Activated CD4-positive, alpha-beta memory T cell treated with anti-CD3 and anti-CD28 coated beads for 36 hours (primary cell): ENCODE results near the gene RCSD1. TPM values are rescaled to one million over a fixed set of nuclear protein-coding genes. Genes with fewer than 3 reads are reported as not detected.
"Not testable (repeated sequence)": the region's sequence is repeated elsewhere in the genome, so short reads cannot be mapped to it uniquely, and the experiment has no call there.

ENCODE experiments used
- CTCF ChIA-PET: fragments of 350-600 bp; sonication (Branson Sonifier 250); formaldehyde crosslinking; loops from one replicate; lab custom pipeline; 2021; ENCODE audit warnings: antibody characterized with exemption, inconsistent platforms; lab: Charles Lee
- POLR2A ChIA-PET: fragments of 350-600 bp; sonication (Branson Sonifier 250); formaldehyde crosslinking; loops from one replicate; lab custom pipeline; 2021; ENCODE audit warnings: antibody characterized with exemption; lab: Charles Lee
- DNase-seq: peaks from one replicate; pipeline ENCODE4 v3.0.0-alpha.2; 2020
- H3K27ac Mint-ChIP-seq: one replicate; pipeline ENCODE4 v1.8.0; 2021; ENCODE audit warnings: mixed read lengths
- H3K27me3 Mint-ChIP-seq: one replicate; pipeline ENCODE4 v1.8.0; 2021; ENCODE audit warnings: mixed read lengths
- H3K36me3 Mint-ChIP-seq: one replicate; pipeline ENCODE4 v1.8.0; 2021; ENCODE audit warnings: mixed read lengths
- H3K4me1 Mint-ChIP-seq: one replicate; pipeline ENCODE4 v1.8.0; 2021; ENCODE audit warnings: low read depth, mixed read lengths
- H3K4me3 Mint-ChIP-seq: one replicate; pipeline ENCODE4 v1.8.0; 2021; ENCODE audit warnings: mild to moderate bottlenecking, mixed read lengths
- H3K9me3 Mint-ChIP-seq: one replicate; pipeline ENCODE4 v1.8.0; 2021; ENCODE audit warnings: mixed read lengths
- intact Hi-C: fragments of 100-400 bp; cut with micrococcal nuclease; formaldehyde crosslinking; loops from one replicate; pipeline ENCODE4 v1.15.1; 2023
- total RNA-seq, 2 experiments: library from RNA; stranded (reverse); gene quantifications; one replicate each; pipeline ENCODE4 v1.2.3, GENCODE V29; 2021

The RCSD1 gene
- total RNA-seq, 2 experiments from 2014 or later, result 61.7 to 65.8 TPM

DNA sequence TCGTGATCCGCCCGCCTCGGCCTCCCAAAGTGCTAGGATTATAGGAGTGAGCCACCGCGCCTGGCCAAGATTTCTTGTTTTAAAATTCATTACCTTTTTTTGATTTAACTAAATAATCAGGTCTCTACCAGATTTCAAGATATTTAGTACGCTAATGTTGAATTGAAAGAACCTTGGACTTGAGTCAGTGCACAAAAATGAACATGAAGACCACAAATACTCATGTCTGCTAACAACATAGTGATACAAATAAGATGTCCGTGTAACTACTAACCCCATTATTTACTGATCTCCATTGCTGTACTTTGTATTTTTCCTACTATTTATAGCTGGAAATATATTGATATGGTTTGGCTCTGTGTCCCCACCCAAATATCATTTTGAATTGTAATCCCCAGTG, 108.1 kb downstream of the RCSD1 start:
- DNase-seq, result no peak
- Mint-ChIP-seq H3K27me3 (no peaks in the 10 kb centered on the region), H3K36me3 (no peaks in the 10 kb centered on the region), H3K27ac (no peak overlapping the region), H3K9me3 (no peaks in the 10 kb centered on the region), H3K4me3 (no peak overlapping the region), H3K4me1 (no peaks in the 10 kb centered on the region)
- intact Hi-C loops, result no loop called here
- CTCF ChIA-PET, result no interaction called here
- POLR2A ChIA-PET, result no interaction called here

DNA sequence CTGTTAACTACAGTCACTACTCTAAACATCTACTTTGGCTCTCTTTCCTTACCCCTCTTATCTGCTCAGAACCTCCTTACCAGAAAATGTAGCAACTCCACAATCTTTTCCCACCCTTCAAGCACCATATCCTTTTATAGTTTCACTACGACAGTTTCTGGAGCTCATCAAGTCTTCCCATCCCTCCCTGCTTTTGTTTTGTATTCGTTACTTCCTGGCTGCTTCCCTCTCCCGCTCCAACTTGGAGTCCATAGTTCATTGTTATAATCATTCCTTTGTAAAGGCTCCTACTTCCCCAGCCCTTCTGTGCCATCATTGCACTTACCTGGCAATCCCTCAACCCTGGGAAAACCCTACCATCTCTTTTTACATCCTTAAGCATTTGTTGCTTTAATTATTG, 109.7 kb downstream of the RCSD1 start:
- ChIA-PET POLR2A (no interaction called here), CTCF (interaction anchor here (0.6 to 1.0 kb wide), 2 partner anchors 9 to 550 kb away, joined by 3 read pairs; no protein-coding TSS in a partner anchor)
- Mint-ChIP-seq H3K4me1 (no peaks in the 10 kb centered on the region), H3K4me3 (no peak overlapping the region), H3K36me3 (no peaks in the 10 kb centered on the region), H3K9me3 (no peaks in the 10 kb centered on the region), H3K27ac (no peak overlapping the region), H3K27me3 (no peaks in the 10 kb centered on the region)
- no peak for DNase-seq
- intact Hi-C loops, result no loop called here

DNA sequence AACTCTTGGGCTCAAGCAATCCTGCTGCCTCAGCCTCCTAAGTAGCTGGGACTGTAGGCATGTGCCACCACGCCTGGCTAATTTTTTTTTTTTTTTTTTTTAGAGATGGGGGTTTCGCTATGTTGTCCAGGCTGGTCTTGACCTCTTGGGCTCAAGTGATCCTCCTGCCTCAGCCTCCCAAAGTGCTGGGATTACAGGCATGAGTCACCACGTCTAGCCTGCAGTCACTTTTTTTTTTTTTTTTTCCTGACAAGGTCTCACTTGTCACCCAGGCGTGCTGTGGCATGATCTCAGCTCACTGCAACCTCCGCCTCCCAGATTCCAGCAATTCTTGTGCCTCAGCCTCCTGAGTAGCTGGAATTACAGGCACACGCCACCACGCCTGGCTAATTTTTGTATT, 111.1 kb downstream of the RCSD1 start:
- H3K36me3 Mint-ChIP-seq, CTCF ChIA-PET: not testable (repeated sequence)

DNA sequence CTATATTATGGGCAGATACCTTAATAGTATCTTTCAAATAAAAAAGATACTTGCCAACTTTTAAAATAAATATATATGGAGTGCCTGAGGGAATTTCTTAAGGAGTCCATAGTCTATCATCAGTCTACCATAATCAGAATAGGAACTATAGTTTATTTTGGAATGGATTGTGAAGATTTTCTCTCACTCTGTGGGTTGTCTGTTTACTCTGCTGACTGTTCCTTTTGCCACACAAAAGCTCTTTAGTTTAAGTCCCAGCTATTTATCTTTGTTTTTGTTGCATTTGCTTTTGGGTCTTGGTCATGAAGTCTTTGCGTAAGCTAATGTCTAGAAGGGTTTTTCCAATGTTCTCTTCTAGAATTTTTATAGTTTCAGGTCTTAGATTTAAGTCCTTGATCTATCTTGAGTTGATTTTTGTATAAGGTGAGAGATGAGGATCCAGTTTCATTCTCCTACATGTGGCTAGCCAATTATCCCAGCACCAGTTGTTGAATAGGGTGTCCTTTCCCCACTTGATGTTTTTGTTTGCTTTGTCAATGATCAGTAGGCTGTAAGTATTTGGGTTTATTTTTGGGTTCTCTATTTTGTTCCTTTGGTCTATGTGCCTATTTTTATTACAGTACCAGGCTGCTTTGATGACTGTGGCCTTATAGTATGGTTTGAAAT, 112.5 kb downstream of the RCSD1 start:
- CTCF ChIA-PET, H3K27me3 Mint-ChIP-seq, DNase-seq, H3K27ac Mint-ChIP-seq, intact Hi-C loops, H3K36me3 Mint-ChIP-seq, H3K4me3 Mint-ChIP-seq, H3K9me3 Mint-ChIP-seq, H3K4me1 Mint-ChIP-seq, POLR2A ChIA-PET: not testable (repeated sequence)

More for the DNA sequence above, 111.1 kb downstream of the RCSD1 start:
- intact Hi-C loops, H3K4me3 Mint-ChIP-seq, H3K4me1 Mint-ChIP-seq, H3K9me3 Mint-ChIP-seq, POLR2A ChIA-PET, H3K27me3 Mint-ChIP-seq, H3K27ac Mint-ChIP-seq, DNase-seq: not testable (repeated sequence)

DNA sequence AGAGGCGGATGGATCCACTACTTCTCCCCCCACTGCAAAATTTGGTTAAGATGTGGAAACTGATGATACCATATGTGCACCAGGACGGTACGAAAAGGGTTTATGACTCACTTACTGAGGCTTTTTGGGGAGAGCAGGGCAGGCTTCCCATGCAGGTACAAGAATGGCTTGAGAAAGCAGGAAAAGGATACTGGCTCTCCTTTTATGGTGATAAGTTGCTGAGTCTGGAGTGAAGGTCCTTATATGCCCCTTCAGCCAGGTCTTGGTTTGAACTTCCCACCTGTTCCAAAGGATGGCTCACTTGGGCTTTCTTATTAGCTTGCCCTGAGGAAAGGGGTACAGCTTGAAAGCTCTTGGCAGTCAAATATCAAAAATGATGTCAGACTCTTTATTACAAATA, 114.9 kb downstream of the RCSD1 start:
- CTCF ChIA-PET, result no interaction called here
- no peak overlapping the region for H3K4me3 Mint-ChIP-seq
- no peaks in the 10 kb centered on the region for H3K36me3 Mint-ChIP-seq
- intact Hi-C loops, result no loop called here
- DNase-seq, result no peak
- H3K9me3 Mint-ChIP-seq, result no peaks in the 10 kb centered on the region
- H3K27ac Mint-ChIP-seq, result no peak overlapping the region
- POLR2A ChIA-PET, result no interaction called here
- H3K4me1 Mint-ChIP-seq, result no peaks in the 10 kb centered on the region
- no peaks in the 10 kb centered on the region for H3K27me3 Mint-ChIP-seq

DNA sequence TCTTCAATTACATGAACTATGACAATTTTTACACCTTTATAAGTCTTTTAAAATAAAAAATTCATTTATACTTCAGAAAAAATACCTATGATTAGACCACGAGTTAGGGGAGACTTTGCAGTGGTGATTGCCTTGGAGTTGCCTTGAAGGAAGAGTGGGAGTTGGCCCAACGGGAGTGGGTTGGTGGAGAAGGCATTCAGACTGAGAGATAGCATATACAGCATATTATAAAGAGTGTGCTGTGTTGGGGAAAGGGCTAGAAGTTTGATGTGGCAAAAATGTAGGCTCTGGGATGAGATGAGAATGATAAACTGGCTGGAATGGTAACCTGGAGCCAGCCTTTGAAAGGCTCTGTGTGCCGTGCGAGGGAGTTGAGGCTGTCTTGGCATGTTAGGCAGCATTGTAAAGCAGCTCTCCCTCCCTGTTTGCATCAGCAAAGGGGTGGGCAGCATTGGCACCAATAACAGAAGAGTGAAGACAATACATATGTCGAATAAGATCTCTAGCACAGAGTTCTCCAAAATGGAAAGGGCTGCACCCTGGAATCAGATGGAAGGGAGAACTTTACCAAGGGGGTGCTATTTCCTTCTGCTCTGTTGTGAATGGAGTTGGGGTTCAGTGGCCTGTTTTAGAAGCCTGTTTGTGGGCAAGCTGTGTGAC, 116.1 kb downstream of the RCSD1 start:
- intact Hi-C loops, result no loop called here
- Mint-ChIP-seq H3K27ac (no peak overlapping the region), H3K4me1 (no peaks in the 10 kb centered on the region), H3K4me3 (no peak overlapping the region), H3K9me3 (no peaks in the 10 kb centered on the region), H3K36me3 (no peaks in the 10 kb centered on the region), H3K27me3 (no peaks in the 10 kb centered on the region)
- no peak for DNase-seq
- ChIA-PET POLR2A (no interaction called here), CTCF (no interaction called here)

DNA sequence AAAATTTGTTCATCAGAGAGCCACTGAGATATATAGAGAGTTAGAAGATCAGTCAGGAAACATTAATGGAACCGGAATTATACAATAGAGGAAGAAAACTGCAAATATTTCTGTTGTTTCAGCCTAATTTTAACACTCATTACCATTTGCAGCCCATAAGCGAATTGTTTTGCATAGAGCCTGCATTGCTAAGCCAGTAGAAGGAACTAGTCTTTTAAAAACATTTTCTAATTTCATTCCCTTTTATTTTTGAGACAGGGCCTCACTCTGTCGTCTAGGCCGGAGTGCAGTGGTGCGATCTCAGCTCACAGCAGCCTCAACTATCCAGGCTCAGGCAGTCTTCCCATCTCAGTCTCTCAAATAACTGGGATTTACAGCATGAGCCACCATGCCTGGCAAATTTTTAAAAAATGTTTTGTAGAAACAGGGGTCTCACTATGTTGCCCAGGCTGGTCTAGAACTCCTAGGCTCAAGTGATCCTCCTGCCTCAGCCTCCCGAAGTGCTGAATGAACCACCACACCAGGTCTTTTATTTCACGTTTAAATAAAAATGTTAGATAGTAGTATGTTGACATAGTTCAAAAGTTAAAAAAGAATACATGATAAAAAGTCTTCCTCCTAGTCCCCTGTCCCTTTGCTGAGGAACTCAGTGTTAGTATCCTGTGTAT, 117.1 kb downstream of the RCSD1 start:
- no peak overlapping the region for H3K27ac Mint-ChIP-seq
- intact Hi-C loops, result no loop called here
- H3K4me3 Mint-ChIP-seq, result no peak overlapping the region
- ChIA-PET CTCF (no interaction called here), POLR2A (no interaction called here)
- no peaks in the 10 kb centered on the region for H3K36me3 Mint-ChIP-seq
- no peaks in the 10 kb centered on the region for H3K9me3 Mint-ChIP-seq
- H3K27me3 Mint-ChIP-seq, result no peaks in the 10 kb centered on the region
- peaks cover 4% of the 10 kb centered on the region for H3K4me1 Mint-ChIP-seq
- DNase-seq, result no peak

DNA sequence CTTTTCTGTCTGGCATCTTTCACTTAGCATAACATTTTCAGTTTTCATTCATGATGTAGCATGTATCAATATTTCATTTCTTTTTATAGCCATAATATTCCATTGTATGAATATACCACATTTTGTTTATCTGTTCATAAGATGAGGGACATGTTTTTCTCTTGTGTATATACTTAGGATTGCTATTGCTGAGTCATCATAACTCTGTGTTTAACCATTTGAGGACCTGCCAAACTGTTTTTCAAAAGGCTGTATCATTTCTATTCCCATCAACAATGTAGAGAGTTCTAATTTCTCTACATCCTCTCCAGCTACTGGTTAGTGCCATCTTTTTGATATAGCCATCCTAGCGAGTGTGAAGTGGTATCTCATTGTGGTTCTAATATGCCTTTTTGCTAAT, 118.0 kb downstream of the RCSD1 start:
- no peak overlapping the region for H3K27ac Mint-ChIP-seq

DNA sequence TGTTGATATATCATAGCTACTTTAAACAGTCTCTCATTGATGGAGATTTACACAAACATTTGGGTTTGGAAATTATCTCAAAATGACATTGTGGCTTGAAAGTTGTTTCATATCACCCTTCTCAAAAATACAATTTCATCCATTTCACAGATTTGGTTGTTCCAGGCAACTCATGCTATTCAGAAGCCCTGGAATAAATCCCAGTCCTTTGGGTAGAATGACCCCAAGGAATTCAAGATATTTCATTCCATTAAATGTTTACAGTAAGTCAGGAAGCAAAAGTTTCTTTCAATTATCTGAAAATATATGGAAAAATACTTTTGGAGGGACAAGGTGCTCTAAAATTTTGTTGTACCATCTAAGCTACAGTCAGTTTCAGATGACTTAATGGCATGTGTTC, 118.9 kb downstream of the RCSD1 start:
- DNase-seq, result no peak
- Mint-ChIP-seq H3K4me1 (peaks cover 14% of the 10 kb centered on the region), H3K4me3 (no peak overlapping the region), H3K27me3 (no peaks in the 10 kb centered on the region), H3K36me3 (no peaks in the 10 kb centered on the region), H3K9me3 (no peaks in the 10 kb centered on the region), H3K27ac (no peak overlapping the region)
- intact Hi-C loops, result no loop called here
- ChIA-PET CTCF (interaction anchor here (1.1 kb wide), 1 partner anchor 10 kb away, joined by 3 read pairs; no protein-coding TSS in a partner anchor), POLR2A (no interaction called here)

More for the DNA sequence above, 118.0 kb downstream of the RCSD1 start:
- H3K4me1 Mint-ChIP-seq, result peaks cover 12% of the 10 kb centered on the region
- no peaks in the 10 kb centered on the region for H3K36me3 Mint-ChIP-seq
- H3K9me3 Mint-ChIP-seq, result no peaks in the 10 kb centered on the region
- no peak for DNase-seq
- no peak overlapping the region for H3K4me3 Mint-ChIP-seq
- ChIA-PET CTCF (interaction anchor here (1.1 kb wide), 1 partner anchor 9 kb away, joined by 3 read pairs; no protein-coding TSS in a partner anchor), POLR2A (no interaction called here)
- intact Hi-C loops, result no loop called here
- no peaks in the 10 kb centered on the region for H3K27me3 Mint-ChIP-seq

DNA sequence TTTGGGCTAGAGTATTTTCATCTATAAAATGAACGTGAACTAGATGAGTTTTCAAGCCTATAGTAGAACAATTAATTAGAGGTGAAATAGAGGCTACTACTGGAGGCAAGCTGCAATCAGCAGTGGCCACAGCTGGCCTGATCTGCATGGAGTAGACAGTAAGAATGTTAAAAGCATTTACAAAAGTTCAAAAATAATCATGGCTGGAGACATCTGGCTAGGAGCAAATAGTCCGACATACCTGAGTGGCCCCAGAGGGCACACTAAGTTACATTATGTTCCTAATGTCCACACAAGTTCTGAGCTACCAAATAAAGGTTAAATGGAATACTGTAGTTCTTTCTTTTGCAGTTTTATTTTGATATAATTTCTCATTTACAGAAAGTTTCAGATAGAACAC, 119.7 kb downstream of the RCSD1 start:
- Mint-ChIP-seq H3K27ac (no peak overlapping the region), H3K36me3 (no peaks in the 10 kb centered on the region), H3K27me3 (no peaks in the 10 kb centered on the region), H3K4me1 (peaks cover 14% of the 10 kb centered on the region), H3K9me3 (no peaks in the 10 kb centered on the region), H3K4me3 (no peak overlapping the region)
- CTCF ChIA-PET, result no interaction called here
- intact Hi-C loops, result no loop called here
- POLR2A ChIA-PET, result no interaction called here
- no peak for DNase-seq

DNA sequence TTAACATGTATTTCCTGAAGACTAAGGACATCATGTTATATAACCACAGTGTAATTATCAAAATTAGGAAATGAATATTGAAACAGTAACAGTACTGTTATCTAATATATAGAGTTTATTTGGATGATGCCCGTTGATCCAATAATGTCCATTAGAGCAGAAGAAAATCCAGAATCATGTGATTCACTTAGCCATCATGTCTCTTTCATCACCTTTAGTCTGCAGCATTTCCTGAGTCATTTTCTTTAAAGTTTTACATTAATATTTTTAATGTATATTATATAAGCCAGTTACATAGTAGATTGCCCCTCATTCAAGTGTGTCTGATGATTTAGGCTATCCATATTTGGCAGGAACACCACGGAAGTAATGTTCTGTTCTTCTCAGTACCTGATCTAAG, 120.6 kb downstream of the RCSD1 start:
- Mint-ChIP-seq H3K4me3 (no peak overlapping the region), H3K36me3 (no peaks in the 10 kb centered on the region), H3K27ac (no peak overlapping the region), H3K9me3 (no peaks in the 10 kb centered on the region), H3K4me1 (peaks cover 14% of the 10 kb centered on the region), H3K27me3 (no peaks in the 10 kb centered on the region)
- ChIA-PET CTCF (interaction anchor here (0.6 kb wide), 1 partner anchor 50 kb away, joined by 3 read pairs; no protein-coding TSS in a partner anchor), POLR2A (no interaction called here)
- intact Hi-C loops, result no loop called here
- DNase-seq, result no peak

DNA sequence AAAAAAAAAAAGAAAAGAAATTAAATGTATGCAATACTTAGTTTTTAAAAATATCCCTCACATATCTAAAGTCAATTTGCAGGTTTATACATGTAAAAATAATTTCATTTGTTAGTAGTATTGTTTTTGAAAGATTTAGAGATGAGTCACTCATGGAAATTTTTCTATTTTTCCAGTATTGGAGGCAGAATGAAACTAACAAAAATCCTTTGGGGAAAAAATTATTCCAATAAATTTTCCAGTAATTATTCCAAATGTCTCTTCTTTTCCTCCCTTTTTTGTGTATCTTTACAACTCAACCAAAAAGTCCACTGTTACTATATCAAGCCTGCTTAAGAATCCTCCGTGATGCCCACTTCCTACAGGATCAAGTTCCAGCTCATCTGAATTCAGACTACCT, 121.6 kb downstream of the RCSD1 start:
- ChIA-PET POLR2A (no interaction called here), CTCF (interaction anchor here (0.7 kb wide), 1 partner anchor 298 kb away, joined by 3 read pairs; no protein-coding TSS in a partner anchor)
- Mint-ChIP-seq H3K36me3 (no peaks in the 10 kb centered on the region), H3K4me1 (peaks cover 14% of the 10 kb centered on the region), H3K9me3 (no peaks in the 10 kb centered on the region), H3K4me3 (no peak overlapping the region), H3K27me3 (no peaks in the 10 kb centered on the region), H3K27ac (no peak overlapping the region)
- intact Hi-C loops, result loop anchor here (1.0 kb wide), 1 partner anchor 52 kb away; no protein-coding TSS in a partner anchor
- DNase-seq, result no peak
